K562 (cell line): ENCODE data around the gene SEMA5A. TPM values are rescaled to one million over a fixed set of nuclear protein-coding genes. Genes with fewer than 3 reads are reported as not detected.

Experiments used
- CTBP1 ChIP-seq: fragments of 450-650 bp; IDR thresholded peaks from 2 replicates; pipeline ENCODE4 v1.6.1; 2016; ENCODE audit warnings: borderline replicate concordance
- ZNF583 ChIP-seq: fragments of 250-450 bp; sonication (Bioruptor Pico); IDR thresholded peaks from 2 replicates; pipeline ENCODE4 v1.4.0; 2020
- polyA plus RNA-seq, 8 experiments: library from polyadenylated mRNA; depleted of rRNA in 4 of 8; stranded (reverse) in 5 of 8; unstranded in 3 of 8; fragments of >200 nt; fragmentation: Nextera tagmentation in 2 of 8; fragmentation: Illumina TruSeq in 1 of 8; extraction: Ambion mirVana in 2 of 8; extraction: Trizol in 1 of 8; gene quantifications; 2 replicates each; pipeline versions ENCODE4 v1.2.1 to v1.2.3, GENCODE V29; 2011 to 2014; ENCODE audit warnings: inconsistent platforms in 1 of 8, missing spikeins in 1 of 8
- total RNA-seq, 7 experiments: library from RNA; depleted of rRNA in 6 of 7; stranded (reverse); fragments of >200 nt in 6 of 7; fragmentation: Illumina TruSeq in 2 of 7; extraction: Trizol in 2 of 7; gene quantifications; 2 replicates each; pipeline versions ENCODE4 v1.2.1 to v1.2.3, GENCODE V29; 2011 to 2021; ENCODE audit warnings: low replicate concordance in 1 of 7
- TF ChIP-seq, protein P1 (sequence below), 2 experiments: fragments of 450-650 bp; formaldehyde crosslinking in 1 of 2; IDR thresholded peaks; 2 replicates each; pipeline versions ENCODE4 v1.4.0 to v1.6.1; 2014 to 2020; ENCODE audit warnings: mild to moderate bottlenecking in 2 of 2, borderline replicate concordance in 1 of 2, low read depth in 1 of 2
- TF ChIP-seq, protein P2 (sequence below): fragments of 250-450 bp; sonication (Bioruptor Pico); IDR thresholded peaks from 2 replicates; pipeline ENCODE4 v1.8.0; 2021; ENCODE audit warnings: borderline replicate concordance, mild to moderate bottlenecking, moderate library complexity; ENCODE audit not compliant: poor library complexity, severe bottlenecking

The SEMA5A gene
- total and polyA plus RNA-seq, 9 of the 15 experiments (the other 6 are each of a cell fraction or from before 2014, with no cell fraction given), result 0.02 TPM; not detected in 8

DNA sequence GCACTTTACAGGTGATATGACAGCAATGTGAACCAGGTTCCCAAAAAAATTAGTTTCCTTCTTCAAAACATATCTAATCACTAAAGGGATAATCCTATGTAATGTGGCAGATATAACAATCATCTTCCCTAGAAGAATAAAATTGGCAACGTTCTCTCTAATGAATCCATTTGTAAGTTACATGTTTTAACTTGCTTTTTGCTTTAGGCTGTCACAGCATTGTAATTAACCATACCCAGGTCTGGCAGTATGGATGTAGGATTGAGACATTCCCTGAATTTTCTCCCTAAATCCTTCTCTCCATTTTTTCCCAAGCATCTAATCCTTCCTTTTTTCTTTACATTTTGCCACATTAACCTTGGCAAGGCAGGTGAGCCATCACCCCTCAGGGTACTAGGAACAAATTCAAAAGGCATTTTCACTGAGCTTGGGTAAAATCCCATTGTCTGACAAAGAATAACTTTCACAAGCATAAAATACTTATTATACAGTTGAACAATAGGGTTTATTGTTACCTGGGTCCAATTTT, 548.3 kb downstream of the SEMA5A start (continued):
- TF ChIP-seq, protein P1, sequence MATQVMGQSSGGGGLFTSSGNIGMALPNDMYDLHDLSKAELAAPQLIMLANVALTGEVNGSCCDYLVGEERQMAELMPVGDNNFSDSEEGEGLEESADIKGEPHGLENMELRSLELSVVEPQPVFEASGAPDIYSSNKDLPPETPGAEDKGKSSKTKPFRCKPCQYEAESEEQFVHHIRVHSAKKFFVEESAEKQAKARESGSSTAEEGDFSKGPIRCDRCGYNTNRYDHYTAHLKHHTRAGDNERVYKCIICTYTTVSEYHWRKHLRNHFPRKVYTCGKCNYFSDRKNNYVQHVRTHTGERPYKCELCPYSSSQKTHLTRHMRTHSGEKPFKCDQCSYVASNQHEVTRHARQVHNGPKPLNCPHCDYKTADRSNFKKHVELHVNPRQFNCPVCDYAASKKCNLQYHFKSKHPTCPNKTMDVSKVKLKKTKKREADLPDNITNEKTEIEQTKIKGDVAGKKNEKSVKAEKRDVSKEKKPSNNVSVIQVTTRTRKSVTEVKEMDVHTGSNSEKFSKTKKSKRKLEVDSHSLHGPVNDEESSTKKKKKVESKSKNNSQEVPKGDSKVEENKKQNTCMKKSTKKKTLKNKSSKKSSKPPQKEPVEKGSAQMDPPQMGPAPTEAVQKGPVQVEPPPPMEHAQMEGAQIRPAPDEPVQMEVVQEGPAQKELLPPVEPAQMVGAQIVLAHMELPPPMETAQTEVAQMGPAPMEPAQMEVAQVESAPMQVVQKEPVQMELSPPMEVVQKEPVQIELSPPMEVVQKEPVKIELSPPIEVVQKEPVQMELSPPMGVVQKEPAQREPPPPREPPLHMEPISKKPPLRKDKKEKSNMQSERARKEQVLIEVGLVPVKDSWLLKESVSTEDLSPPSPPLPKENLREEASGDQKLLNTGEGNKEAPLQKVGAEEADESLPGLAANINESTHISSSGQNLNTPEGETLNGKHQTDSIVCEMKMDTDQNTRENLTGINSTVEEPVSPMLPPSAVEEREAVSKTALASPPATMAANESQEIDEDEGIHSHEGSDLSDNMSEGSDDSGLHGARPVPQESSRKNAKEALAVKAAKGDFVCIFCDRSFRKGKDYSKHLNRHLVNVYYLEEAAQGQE (IDR thresholded peaks at IDR 0.05; ENCODE audit: borderline replicate concordance), result no peak
- TF ChIP-seq, protein P1 (CRISPR knock-in tag; IDR thresholded peaks at IDR 0.05; ENCODE audit: low read depth), result no peak
- TF ChIP-seq ZNF583 (CRISPR knock-in tag) (no peak), CTBP1 (no peak)
- TF ChIP-seq, protein P2, sequence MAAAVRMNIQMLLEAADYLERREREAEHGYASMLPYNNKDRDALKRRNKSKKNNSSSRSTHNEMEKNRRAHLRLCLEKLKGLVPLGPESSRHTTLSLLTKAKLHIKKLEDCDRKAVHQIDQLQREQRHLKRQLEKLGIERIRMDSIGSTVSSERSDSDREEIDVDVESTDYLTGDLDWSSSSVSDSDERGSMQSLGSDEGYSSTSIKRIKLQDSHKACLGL (CRISPR knock-in tag), result no peak
